ENCODE results near the gene CAP1.
A peak's percentile ranks its signal among the peaks of the same experiment; 100 is the strongest.

The CAP1 gene

GRCh38 chr1:40038697-40039096 is 1.8 kb upstream of the CAP1 start:
- Histone ChIP-seq H3K4me1 (ENCODE audit: control insufficient read depth, insufficient read depth, low read length) (peaks cover 29% of the 10 kb centered on the region), H3K9ac (ENCODE audit: low read length) (peak overlapping the region; percentile 27), H3K36me3 (ENCODE audit: control insufficient read depth, insufficient read depth, low read length) (no peaks in the 10 kb centered on the region), H3K27me3 (ENCODE audit: control insufficient read depth, insufficient read depth, low read length) (no peaks in the 10 kb centered on the region), H3K27ac (ENCODE audit: low read depth, low read length) (peak overlapping the region; percentile 100), H3K4me3 (ENCODE audit: low read length) (no peak overlapping the region)

- Histone ChIP-seq H3K36me3 (ENCODE audit: control insufficient read depth, insufficient read depth, low read length) (no peaks in the 10 kb centered on the region), H3K4me1 (ENCODE audit: control insufficient read depth, insufficient read depth, low read length) (peaks cover 32% of the 10 kb centered on the region), H3K27me3 (ENCODE audit: control insufficient read depth, insufficient read depth, low read length) (no peaks in the 10 kb centered on the region), H3K27ac (ENCODE audit: low read depth, low read length) (peak overlapping the region; percentile 100), H3K9ac (ENCODE audit: low read length) (peak overlapping the region; percentile 98), H3K4me3 (ENCODE audit: low read length) (peak overlapping the region; percentile 96)
These were observed 1.2 kb upstream of the CAP1 start for GRCh38 chr1:40039245-40039756.

GRCh38 chr1:40039757-40040510 is 595 bp upstream of the CAP1 start:
- Histone ChIP-seq H3K27ac (ENCODE audit: low read depth, low read length) (peak overlapping the region; percentile 100), H3K36me3 (ENCODE audit: control insufficient read depth, insufficient read depth, low read length) (no peaks in the 10 kb centered on the region), H3K9ac (ENCODE audit: low read length) (peak overlapping the region; percentile 98), H3K4me1 (ENCODE audit: control insufficient read depth, insufficient read depth, low read length) (peaks cover 32% of the 10 kb centered on the region), H3K27me3 (ENCODE audit: control insufficient read depth, insufficient read depth, low read length) (no peaks in the 10 kb centered on the region), H3K4me3 (ENCODE audit: low read length) (peak overlapping the region; percentile 96)

- Histone ChIP-seq H3K27ac (ENCODE audit: low read depth, low read length) (peak overlapping the region; percentile 90), H3K4me3 (ENCODE audit: low read length) (peak overlapping the region; percentile 99), H3K36me3 (ENCODE audit: control insufficient read depth, insufficient read depth, low read length) (peaks cover 2% of the 10 kb centered on the region), H3K9ac (ENCODE audit: low read length) (peak overlapping the region; percentile 57), H3K27me3 (ENCODE audit: control insufficient read depth, insufficient read depth, low read length) (no peaks in the 10 kb centered on the region), H3K4me1 (ENCODE audit: control insufficient read depth, insufficient read depth, low read length) (peaks cover 28% of the 10 kb centered on the region)
These were observed 923 bp downstream of the CAP1 start for GRCh38 chr1:40041466-40041838.

- Histone ChIP-seq H3K27me3 (ENCODE audit: control insufficient read depth, insufficient read depth, low read length) (no peaks in the 10 kb centered on the region), H3K9ac (ENCODE audit: low read length) (no peak overlapping the region), H3K36me3 (ENCODE audit: control insufficient read depth, insufficient read depth, low read length) (peaks cover 2% of the 10 kb centered on the region), H3K4me3 (ENCODE audit: low read length) (peak overlapping the region; percentile 17), H3K4me1 (ENCODE audit: control insufficient read depth, insufficient read depth, low read length) (peaks cover 25% of the 10 kb centered on the region), H3K27ac (ENCODE audit: low read depth, low read length) (no peak overlapping the region)
These were observed 1.8 kb downstream of the CAP1 start for GRCh38 chr1:40042341-40042740.

GRCh38 chr1:40044110-40044509 is 3.6 kb downstream of the CAP1 start:
- H3K36me3 ChIP-seq (ENCODE audit: control insufficient read depth, insufficient read depth, low read length), result peaks cover 2% of the 10 kb centered on the region
- no peaks in the 10 kb centered on the region for H3K27me3 ChIP-seq (ENCODE audit: control insufficient read depth, insufficient read depth, low read length)
- no peak overlapping the region for H3K9ac ChIP-seq (ENCODE audit: low read length)
- no peak overlapping the region for H3K27ac ChIP-seq (ENCODE audit: low read depth, low read length)
- H3K4me3 ChIP-seq (ENCODE audit: low read length), result no peak overlapping the region
- H3K4me1 ChIP-seq (ENCODE audit: control insufficient read depth, insufficient read depth, low read length), result peaks cover 24% of the 10 kb centered on the region

GRCh38 chr1:40045182-40045581 is 4.7 kb downstream of the CAP1 start:
- H3K27me3 ChIP-seq (ENCODE audit: control insufficient read depth, insufficient read depth, low read length), result no peaks in the 10 kb centered on the region
- no peak overlapping the region for H3K27ac ChIP-seq (ENCODE audit: low read depth, low read length)
- no peak overlapping the region for H3K4me3 ChIP-seq (ENCODE audit: low read length)
- H3K36me3 ChIP-seq (ENCODE audit: control insufficient read depth, insufficient read depth, low read length), result peaks cover 2% of the 10 kb centered on the region
- H3K9ac ChIP-seq (ENCODE audit: low read length), result no peak overlapping the region
- H3K4me1 ChIP-seq (ENCODE audit: control insufficient read depth, insufficient read depth, low read length), result peaks cover 23% of the 10 kb centered on the region

GRCh38 chr1:40045766-40046165 is 5.2 kb downstream of the CAP1 start:
- Histone ChIP-seq H3K36me3 (ENCODE audit: control insufficient read depth, insufficient read depth, low read length) (peaks cover 4% of the 10 kb centered on the region), H3K4me1 (ENCODE audit: control insufficient read depth, insufficient read depth, low read length) (peaks cover 23% of the 10 kb centered on the region), H3K27ac (ENCODE audit: low read depth, low read length) (no peak overlapping the region), H3K27me3 (ENCODE audit: control insufficient read depth, insufficient read depth, low read length) (no peaks in the 10 kb centered on the region), H3K4me3 (ENCODE audit: low read length) (no peak overlapping the region), H3K9ac (ENCODE audit: low read length) (no peak overlapping the region)

GRCh38 chr1:40047276-40047675 is 6.7 kb downstream of the CAP1 start:
- H3K9ac ChIP-seq (ENCODE audit: low read length), result no peak overlapping the region
- H3K27me3 ChIP-seq (ENCODE audit: control insufficient read depth, insufficient read depth, low read length), result no peaks in the 10 kb centered on the region
- peaks cover 14% of the 10 kb centered on the region for H3K4me1 ChIP-seq (ENCODE audit: control insufficient read depth, insufficient read depth, low read length)
- H3K4me3 ChIP-seq (ENCODE audit: low read length), result no peak overlapping the region
- peaks cover 4% of the 10 kb centered on the region for H3K36me3 ChIP-seq (ENCODE audit: control insufficient read depth, insufficient read depth, low read length)
- peak overlapping the region; percentile 54 for H3K27ac ChIP-seq (ENCODE audit: low read depth, low read length)

- peak overlapping the region; percentile 54 for H3K27ac ChIP-seq (ENCODE audit: low read depth, low read length)
- peaks cover 12% of the 10 kb centered on the region for H3K4me1 ChIP-seq (ENCODE audit: control insufficient read depth, insufficient read depth, low read length)
- H3K36me3 ChIP-seq (ENCODE audit: control insufficient read depth, insufficient read depth, low read length), result peaks cover 4% of the 10 kb centered on the region
These were observed 7.2 kb downstream of the CAP1 start for GRCh38 chr1:40047769-40048168.

GRCh38 chr1:40049725-40050124 is 9.2 kb downstream of the CAP1 start:
- Histone ChIP-seq H3K4me1 (ENCODE audit: control insufficient read depth, insufficient read depth, low read length) (peaks cover 10% of the 10 kb centered on the region), H3K9ac (ENCODE audit: low read length) (no peak overlapping the region), H3K27ac (ENCODE audit: low read depth, low read length) (peak overlapping the region; percentile 70), H3K27me3 (ENCODE audit: control insufficient read depth, insufficient read depth, low read length) (no peaks in the 10 kb centered on the region), H3K36me3 (ENCODE audit: control insufficient read depth, insufficient read depth, low read length) (peaks cover 4% of the 10 kb centered on the region), H3K4me3 (ENCODE audit: low read length) (no peak overlapping the region)

More at GRCh38 chr1:40047769-40048168, 7.2 kb downstream of the CAP1 start:
- no peak overlapping the region for H3K4me3 ChIP-seq (ENCODE audit: low read length)
- no peaks in the 10 kb centered on the region for H3K27me3 ChIP-seq (ENCODE audit: control insufficient read depth, insufficient read depth, low read length)
- H3K9ac ChIP-seq (ENCODE audit: low read length), result no peak overlapping the region

GRCh38 chr1:40050863-40051262 is 10.3 kb downstream of the CAP1 start:
- Histone ChIP-seq H3K9ac (ENCODE audit: low read length) (no peak overlapping the region), H3K4me3 (ENCODE audit: low read length) (no peak overlapping the region), H3K27me3 (ENCODE audit: control insufficient read depth, insufficient read depth, low read length) (no peaks in the 10 kb centered on the region), H3K36me3 (ENCODE audit: control insufficient read depth, insufficient read depth, low read length) (peaks cover 2% of the 10 kb centered on the region), H3K27ac (ENCODE audit: low read depth, low read length) (no peak overlapping the region), H3K4me1 (ENCODE audit: control insufficient read depth, insufficient read depth, low read length) (peaks cover 10% of the 10 kb centered on the region)
